ENCODE results near the gene TP73.

Gene TP73

DNA sequence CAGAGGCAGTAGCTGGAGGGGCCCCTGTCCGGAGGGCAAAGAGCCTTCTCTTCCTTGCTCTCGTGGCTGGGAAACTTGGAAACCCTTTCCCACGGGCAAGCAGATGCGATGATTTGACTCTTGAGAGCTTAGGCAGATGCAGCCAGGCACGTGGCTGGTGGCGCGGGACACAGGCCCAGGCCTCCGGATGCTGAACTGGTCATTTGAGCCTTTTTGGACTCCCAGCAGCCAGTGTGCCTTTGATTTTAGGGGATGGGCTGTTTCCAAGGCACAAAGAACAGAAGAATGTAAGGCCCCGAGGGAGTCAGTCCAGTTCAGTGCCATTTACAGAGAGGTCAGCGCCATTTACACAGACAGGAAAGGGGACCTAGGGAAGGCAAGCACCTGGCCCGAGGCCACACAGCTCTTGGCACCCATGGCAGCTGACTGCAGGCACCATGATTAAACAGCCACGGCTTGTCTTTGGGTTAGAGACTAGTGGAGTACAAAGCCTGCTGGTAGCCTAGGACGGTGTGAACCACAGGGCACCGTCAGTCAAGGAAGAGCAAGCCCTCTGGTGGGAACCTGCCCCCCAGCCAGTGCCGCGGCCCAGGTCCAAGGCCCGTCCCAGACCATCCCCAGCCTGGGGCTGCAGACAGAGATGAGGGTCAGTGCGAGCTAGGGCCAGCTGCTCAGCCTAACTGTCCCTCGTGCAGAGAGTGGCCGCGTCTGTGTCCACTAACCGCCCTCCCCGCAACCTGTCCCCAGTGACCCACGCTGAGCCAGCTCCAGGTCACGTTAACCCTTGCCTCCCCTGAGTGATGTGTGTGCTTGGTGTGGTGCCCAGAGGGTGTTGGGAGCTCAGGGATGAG, 79.5 kb downstream of the TP73 start:
- no peak for DNase-seq

DNA sequence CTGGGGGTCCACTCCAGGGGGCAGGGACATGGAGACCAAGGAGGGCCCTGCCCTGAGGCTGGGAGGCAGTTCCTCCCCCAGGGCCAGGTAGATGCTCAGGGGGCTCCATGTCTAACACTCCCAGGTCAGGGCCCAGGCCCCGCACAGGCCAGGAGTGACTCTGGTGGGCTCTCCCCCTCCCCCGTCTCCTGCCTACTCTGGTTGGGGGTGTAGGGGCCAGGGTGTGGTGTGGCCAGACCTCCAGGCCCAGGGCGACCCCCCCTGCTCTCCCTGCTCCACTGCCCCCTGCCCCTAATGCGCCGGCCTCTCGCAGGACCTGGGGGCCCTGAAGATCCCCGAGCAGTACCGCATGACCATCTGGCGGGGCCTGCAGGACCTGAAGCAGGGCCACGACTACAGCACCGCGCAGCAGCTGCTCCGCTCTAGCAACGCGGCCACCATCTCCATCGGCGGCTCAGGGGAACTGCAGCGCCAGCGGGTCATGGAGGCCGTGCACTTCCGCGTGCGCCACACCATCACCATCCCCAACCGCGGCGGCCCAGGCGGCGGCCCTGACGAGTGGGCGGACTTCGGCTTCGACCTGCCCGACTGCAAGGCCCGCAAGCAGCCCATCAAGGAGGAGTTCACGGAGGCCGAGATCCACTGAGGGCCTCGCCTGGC, 80.2 kb downstream of the TP73 start:
- DNase-seq: no peak

DNA sequence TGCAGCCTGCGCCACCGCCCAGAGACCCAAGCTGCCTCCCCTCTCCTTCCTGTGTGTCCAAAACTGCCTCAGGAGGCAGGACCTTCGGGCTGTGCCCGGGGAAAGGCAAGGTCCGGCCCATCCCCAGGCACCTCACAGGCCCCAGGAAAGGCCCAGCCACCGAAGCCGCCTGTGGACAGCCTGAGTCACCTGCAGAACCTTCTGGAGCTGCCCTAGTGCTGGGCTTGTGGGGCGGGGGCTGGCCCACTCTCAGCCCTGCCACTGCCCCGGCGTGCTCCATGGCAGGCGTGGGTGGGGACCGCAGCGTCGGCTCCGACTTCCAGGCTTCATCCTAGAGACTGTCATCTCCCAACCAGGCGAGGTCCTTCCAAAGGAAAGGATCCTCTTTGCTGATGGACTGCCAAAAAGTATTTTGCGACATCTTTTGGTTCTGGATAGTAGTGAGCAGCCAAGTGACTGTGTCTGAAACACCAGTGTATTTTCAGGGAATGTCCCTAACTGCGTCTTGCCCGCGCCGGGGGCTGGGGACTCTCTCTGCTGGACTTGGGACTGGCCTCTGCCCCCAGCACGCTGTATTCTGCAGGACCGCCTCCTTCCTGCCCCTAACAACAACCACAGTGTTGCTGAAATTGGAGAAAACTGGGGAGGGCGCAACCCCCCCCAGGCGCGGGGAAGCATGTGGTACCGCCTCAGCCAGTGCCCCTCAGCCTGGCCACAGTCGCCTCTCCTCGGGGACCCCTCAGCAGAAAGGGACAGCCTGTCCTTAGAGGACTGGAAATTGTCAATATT, 81.0 kb downstream of the TP73 start:
- DNase-seq: no peak

DNA sequence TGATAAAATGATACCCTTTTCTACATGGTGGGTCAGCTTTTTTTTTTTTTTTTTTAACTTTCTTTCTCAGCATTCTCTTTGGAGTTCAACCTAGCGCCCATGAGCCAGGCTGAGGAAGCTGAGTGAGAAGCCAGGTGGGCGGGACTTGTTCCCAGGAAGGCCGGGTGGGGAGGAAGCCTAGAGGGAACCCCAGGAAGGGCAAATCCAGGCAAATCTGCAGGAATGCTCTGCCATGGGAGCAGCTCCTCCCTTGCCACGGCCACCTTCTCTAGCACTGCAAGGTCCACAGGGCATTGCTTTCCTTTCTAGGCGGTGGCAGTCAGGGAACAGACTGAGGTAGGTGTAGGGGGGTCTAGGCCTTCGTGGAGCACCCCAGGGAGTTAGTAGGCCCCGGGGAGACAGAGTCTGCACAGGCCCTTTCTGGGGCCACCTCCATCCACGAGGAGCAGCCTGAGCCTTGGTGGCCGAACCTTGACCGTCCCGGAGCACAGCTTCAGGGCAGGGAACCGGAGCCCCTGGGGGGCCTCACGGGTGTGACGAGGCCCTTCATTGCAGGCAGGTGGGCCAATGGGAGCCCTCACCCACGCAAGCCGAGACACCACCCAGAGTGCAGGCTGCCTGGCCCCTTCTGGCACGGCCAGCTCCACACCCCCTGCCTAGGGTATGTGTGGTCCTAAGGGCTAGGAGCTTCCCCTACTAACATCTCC, 81.7 kb downstream of the TP73 start:
- DNase-seq: no peak

DNA sequence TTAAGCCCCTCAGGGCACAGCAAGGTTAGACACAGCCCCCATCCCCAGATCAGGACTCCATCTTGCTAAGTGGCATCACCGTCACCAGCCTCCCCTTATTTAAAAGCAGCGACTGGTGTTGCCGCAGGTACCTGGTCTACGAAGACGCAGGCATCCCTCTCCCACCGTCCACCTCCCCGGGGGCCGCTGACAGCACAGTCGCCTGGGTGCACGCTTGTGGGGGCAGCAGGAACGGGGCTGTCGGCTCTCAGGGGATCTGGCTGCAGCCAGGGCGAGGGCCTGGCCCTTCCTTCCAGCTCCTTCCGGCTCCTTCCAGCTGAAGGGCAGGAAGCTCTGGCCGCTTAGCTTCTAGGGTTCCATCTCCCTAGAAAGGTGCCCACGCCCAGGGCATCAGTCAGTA, 82.3 kb downstream of the TP73 start:
- no peak for DNase-seq

DNA sequence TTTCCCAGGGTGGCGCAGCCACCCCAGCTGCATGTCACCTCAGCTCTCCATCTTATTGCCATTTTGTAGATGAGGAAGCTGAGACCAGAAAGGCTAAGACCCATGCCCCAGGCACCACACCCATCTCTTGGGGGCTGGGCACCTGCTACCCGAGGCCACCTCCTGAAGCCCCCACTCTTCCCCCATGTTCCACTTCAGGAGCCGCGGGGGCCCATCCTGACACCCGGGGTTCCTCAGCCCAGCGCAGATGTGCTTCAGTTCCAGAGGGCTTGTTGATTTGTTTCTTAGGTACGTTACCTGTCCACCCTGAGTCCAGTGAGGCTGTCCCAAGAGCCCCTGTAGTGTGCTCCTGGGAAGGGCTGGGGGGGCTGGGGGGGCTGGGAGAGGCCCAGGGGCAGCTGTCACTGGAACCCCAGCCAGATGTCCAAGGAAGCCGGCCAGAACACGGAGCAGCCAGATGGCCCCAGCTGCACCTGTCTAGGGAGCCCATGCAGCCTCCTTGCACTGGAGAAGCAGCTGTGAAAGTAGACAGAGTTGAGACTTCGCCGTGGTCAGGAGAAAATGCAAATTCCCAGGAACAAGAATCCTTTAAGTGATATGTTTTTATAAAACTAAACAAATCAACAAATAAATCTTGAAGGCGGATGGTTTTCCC, 82.8 kb downstream of the TP73 start:
- no peak for DNase-seq

DNA sequence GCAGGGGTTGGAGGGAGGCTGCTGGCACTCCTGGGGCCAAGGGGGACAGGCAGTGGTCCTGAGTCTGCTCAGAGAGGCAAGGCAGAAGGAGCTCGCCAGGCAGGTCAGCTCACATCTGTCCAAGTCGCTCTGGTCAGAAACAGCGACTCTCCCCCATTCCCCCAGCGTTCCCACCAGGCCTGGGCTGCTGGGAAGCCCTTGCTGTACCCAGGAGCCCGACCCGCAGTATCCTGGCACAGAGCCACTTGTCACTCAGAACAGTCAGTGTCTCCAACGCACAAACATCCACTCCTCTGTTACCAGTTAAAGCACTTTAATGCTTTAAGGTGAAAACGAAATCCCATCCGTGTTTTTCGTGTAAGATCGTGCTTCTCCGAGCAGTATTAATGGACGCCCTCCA, 83.4 kb downstream of the TP73 start:
- no peak for DNase-seq

DNA sequence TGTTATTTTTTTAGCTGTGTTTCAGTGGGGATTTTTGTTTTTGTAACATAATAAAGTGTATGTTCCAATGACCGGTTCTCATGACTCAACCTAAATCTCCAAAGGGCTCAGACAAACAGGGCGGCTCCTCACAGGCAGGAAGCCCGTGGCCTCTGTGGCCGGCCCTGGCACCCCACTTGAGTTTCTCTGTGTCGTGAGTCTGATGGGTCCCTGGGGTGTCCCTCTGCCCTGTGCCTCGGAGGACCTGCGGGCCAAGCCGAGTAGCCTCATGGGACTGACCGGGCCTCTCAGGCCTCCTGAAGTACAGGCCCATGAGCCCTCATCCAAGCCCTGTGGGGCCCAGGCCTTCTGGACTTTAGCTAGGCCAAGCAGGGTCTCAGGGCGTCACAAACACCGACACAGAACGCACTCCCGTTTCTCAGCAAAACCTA, 83.8 kb downstream of the TP73 start:
- no peak for DNase-seq

DNA sequence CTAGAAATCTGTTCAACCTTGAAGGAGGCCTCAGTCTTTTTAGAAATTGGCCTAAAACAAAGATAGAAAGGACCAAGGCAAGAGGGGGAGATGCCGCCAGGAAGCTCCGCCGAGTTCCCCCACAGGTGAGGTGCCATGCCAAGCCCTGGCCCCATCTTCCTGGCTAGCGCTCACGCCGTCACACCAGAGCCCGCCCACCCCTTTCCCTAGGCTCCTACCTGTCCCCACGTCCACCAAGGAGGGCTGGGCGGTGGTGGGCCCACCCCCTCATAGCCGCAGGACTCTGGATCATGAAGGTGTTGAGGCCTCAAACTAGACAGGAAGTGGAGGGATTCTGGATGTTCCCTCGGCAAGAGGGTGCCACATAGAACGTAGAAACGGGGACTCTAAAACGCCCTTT, 84.4 kb downstream of the TP73 start:
- DNase-seq: no peak

DNA sequence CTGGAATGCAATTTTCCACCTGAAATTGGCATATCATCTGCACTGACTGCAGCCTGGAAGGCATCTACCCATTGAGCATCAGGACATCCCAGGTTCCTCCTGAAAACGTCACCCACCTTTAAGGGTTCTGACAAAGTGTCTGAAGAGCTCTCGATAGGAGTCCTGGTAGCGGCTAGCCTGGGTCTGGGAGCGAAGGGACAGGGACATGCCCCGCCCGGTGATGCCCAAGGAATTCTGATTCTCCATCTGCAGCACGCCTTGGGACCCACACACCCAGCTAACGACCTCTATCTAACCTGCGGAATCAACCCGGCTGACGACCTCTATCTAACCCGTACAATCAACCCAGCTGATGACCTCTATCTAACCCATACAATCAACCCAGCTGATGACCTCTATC, 86.6 kb downstream of the TP73 start:
- no peak for DNase-seq

DNA sequence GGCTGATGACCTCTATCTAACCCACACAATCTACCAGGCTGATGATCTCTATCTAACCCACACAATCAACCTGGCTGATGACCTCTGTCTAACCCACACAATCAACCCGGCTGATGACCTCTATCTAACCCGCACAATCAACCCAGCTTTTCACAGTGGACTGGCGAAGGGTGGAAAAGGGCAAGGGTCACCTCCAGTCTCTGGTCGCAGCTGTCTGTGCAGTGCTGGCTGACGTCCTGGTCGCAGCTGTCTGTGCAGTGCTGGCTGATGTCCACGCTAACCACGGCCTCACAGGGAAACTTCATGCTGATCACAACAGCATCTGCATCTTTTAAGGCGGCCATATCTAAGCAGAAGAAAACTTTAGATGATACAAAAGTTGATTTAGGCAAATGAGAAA, 87.7 kb downstream of the TP73 start:
- DNase-seq: no peak

DNA sequence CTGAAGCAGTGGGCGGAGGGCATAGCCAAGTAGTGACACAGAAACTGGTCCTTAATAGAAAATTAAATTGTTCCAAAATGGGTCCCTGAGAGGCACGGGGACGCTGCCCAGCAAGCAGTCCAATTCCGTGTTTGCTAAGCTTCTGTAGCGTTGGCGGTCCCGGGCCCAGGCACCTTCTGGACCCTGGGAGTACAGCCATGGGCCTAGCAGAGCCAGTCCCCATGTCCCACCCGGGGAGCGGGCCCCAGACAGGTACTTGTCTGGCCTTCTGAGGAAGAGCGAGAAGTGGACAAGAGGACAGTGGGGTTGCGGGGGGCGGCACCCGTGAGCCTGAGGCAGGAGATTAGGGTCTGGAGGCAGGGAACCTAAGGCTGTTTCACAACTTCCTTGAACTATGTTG, 88.4 kb downstream of the TP73 start:
- no peak for DNase-seq

DNA sequence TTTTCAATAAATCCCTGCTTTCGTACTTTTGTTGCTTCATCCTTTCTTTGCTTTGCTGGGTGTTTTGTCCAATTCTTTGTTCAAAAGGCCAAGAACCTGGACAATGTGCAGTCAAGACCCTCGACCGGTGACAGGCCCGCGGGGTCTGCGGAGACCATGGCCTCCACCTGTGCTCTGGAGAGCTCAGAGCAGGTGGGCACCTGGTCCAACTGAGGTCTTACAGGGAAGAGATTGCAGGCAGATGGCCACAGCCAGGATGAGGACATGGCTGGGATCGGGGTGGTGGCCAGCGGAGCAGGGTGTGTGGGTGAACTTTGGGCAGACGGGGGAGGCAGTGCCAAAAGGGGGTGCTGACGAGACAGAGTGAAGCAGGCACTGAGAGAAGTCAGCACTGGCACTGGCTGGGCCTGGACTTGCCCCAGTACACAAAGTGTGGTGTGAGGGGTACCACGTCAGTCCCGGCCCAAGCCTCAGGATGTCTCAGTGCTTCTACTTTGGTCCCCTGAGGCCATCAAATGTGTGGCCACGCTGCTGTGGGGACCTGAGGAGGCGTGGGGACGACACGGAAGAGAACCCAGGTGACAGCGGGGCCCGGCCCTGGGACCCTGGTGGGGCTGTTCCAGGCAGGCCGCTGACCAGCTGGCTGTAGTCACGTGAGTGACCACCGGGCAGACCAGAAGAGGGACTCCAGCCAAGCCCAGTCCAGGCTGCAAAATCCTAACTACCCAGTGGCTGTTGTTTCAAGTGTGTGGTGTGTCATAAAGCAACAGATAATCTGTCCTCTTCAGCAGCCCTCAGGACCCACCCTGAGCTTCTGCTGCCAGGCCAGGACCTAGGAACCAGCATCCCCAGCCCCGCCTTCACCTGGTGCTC, 89.5 kb downstream of the TP73 start:
- DNase-seq: no peak

DNA sequence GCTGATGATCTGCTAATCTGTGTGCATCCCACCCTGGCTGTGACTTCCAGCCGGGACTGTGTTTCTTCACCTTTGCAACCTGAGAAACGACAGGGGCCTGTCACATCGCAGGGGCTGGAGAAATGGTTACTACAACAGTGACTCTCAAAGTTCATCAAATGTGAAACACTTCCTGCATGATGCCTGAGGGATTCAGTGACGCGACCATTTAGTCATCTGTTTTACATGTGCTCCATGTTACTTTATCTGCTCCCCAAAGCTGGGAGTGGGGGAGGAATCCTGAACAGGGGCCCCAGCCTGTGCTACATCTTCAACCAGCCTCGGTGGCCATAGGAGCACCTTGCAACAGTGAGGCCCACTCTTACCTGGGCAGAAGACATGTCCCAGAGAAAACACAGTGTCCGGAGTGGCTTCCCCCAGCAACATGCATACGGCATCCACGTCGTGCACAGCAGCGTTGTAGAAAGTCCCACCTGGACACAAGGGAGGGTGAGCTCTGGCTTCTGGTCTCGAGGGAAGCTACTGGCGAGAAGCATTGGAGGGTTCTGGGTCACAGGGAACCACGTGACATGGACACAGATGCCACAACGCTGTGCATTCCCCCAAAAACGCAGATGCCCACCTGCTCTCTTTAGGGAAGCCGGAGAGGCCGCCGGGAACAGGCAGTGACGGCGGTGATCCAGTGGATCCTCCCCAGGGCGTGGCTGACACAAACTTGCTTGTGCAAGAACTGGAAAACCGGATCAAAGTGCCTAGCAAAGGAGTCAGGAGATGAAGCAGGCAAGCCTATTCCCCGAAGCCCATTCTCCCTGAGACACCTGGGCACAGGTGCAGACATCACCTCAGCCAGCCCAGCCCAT, 90.4 kb downstream of the TP73 start:
- no peak for DNase-seq

DNA sequence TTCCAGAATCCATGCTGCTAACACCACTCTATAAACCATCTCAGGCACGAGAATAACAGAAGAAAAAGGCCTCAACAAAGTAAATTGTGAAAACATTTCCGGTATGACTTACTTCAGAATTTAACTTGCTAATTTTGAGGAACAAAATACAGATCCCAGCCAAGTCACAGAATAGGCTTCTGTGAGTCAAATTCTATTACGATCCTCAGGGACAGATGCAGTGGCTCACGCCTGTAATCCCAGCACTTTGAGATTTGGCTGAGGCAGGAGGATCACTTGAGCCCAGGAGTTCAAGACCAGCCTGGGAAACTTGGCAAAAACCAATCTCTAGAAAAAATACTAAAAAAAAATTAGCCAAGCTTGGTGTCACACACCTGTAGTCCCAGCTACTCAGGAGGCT, 91.1 kb downstream of the TP73 start:
- DNase-seq: no peak

DNA sequence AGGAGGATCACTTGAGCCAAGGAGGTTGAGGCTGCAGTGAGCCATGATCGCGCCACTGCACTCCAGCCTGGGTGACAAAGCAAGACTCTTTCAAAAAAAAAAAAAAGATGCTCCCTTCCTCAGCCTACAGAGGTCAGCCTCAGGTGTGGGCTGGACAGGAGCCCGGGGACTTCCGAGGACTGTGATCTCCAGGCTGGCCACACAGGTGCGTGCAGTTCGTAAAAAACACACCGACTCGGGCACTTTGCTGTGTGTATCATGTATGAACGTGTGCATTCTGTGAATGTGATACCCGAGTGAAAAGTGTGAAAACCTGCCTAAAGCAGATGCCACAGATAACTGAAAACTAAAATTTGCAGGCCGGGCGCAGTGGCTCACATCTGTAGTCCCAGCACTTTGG, 91.5 kb downstream of the TP73 start:
- DNase-seq: no peak

DNA sequence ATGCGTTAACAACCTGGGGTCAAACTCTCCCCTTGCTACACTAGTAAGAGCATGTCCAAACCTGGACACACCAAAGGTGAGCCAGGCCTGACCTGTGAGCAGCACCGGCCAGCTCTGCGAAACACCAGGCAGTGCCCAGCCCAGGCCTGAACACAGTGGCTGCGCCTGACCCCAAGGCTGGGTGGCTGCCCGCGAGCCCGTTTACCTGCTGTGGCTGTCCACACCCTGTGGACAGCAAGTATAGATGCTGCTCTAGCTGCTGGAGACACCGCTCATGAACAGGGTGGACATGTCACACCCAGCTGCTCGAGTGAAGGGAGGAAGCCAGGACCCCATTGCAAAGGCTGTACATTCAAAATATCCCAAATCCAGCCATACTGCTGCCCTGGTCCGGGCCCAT, 92.3 kb downstream of the TP73 start:
- no peak for DNase-seq

DNA sequence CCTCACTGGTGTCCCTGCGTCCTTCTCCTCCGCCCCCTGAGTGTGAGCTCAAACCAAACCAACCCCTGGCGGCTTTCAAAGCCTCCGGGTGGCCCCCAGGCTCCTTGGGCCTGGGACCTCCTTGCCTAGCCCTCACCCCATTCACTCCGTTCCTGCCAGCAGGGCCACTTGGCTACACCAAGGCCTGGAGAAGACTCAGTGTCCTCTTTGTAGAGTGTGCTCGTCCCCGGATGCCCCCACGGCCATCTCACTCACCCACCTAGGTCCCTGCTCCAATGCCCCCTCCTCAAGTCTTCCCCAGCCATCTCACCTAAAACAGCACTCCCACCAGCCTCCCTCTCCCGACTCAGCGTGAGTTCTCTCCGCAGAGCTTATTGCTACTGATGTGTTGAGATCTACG, 92.8 kb downstream of the TP73 start:
- DNase-seq: no peak

DNA sequence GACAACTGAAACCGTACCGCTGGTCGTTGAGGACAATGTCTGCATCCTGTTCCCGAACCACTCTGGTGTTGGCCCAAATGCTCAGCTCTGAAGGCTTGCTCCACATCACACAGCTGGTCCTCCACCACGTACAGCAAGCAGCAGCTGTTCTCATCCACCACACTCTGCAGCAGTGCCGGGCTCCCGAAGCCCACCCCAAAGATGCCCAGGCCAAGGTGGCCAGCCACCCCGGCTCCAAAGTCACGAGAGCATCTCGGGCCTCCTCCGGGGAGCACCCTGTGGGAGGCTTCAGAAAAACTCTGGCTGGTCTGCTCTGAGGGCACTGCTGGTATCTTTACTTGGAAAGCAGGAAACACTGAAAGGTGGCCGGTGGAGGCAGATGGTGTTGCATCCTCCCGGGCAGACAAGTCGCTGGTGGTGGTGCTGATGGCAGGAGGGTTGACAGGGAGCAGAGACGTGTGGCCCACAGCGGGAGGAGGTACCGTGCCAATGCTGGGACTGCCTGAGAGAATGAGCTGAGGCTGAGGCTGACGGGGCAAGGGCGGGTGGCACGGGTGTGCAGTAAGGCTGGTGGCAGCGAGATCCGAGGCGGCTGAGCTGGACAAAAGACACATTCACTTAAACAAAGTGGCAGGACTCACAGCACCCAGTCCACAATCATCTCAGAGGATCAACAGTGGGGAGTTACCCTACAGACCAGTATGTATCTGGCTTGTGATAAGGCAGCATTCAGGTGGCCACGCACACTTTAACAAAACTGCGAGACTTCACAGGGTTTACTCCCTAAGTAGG, 93.5 kb downstream of the TP73 start:
- no peak for DNase-seq

DNA sequence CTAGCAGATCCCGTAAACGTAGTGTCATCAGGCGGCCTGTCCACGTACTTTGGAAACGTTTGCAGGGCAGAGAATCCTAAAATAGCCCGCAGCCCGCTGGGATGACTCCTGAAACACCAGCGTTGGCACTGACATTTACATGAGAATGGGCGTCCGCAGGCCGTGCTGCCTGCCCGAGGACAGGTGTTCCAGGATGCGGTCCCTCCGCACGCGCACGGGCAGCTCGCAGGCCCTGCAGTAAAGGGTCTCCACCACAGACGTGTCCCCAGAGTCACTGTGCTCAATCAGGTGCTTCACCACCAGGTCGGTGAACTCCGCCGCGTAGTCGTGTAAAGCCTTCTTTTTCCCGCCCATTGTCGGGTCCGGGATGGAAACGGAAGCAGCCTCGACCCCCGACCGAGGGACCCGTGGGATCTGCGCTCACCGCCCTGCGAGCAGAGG, 94.1 kb downstream of the TP73 start:
- DNase-seq: no peak
